ENCODE measurements around the gene ALDH1L1. TPM values are rescaled to one million over a fixed set of nuclear protein-coding genes. Genes with fewer than 3 reads are reported as not detected.

ALDH1L1 gene
- total and polyA plus RNA-seq, 2 experiments from 2014 or later, result 1.0 to 1.3 TPM

DNA sequence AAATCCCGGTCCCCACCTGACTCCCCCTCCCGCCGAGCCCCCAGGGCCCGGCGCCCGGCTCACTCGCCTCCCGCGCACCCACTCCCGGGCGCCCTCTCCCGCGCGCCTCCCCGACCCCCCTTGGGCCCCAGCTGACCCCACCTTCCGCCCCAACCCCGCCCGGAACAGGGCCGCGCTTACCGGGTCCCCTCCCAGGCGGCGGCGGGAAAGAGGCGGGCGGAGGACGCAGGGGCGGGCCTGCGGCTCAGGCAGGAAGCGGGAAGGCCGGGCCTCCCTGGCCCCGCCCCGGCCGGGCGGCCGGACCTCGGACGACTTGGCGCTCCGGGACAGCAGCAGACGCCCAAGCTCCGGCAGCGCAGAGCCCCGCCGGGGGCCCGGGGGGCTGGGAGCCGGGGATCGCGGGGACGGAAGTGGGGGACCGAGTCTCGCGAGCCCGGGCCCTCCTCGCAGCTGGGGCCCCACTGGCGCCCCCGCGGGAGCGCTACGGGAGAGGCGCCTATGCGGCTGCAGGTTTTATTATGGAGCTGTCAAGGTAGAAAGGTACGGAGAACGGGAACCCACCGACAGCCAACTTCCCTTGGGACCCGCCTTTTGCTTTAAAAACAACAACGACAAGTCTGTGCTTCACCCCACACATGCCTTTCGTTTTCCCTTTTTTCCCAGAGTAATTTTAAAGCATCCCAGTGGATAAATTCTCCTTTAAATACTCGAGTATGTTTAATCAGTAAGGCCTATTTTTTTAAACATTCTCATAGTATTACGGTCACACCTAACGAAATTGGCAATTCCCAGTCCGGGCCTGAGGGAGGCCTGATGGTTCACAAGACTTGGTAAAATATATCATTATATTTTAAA, 96.2 kb downstream of the ALDH1L1 start, which contains the start of gene SLC41A3:
SLC41A3 (minus strand) TSS at position 212 of the 855 bp plus-strand sequence. CDS start 15,905 bp downstream, outside the sequence.
- Mint-ChIP-seq H3K4me1 (peaks cover 5% of the 10 kb centered on the region), H3K27ac (no peak within 1 kb of the TSS), H3K27me3 (ENCODE audit: insufficient read depth, low read depth, poor library complexity) (no peaks in the 10 kb centered on the region), H3K36me3 (ENCODE audit: low read depth) (peaks cover 29% of the 10 kb centered on the region), H3K9me3 (peaks cover 42% of the 10 kb centered on the region), H3K4me3 (peak within 1 kb of the TSS; percentile 77)
- TF ChIP-seq POLR2AphosphoS5 (IDR thresholded peaks at IDR 0.05; ENCODE audit: low read depth) (peak; percentile 68), ZNF331 (CRISPR knock-in tag; IDR thresholded peaks at IDR 0.05; ENCODE audit: low read depth) (no peak)
- TF ChIP-seq, protein P1, sequence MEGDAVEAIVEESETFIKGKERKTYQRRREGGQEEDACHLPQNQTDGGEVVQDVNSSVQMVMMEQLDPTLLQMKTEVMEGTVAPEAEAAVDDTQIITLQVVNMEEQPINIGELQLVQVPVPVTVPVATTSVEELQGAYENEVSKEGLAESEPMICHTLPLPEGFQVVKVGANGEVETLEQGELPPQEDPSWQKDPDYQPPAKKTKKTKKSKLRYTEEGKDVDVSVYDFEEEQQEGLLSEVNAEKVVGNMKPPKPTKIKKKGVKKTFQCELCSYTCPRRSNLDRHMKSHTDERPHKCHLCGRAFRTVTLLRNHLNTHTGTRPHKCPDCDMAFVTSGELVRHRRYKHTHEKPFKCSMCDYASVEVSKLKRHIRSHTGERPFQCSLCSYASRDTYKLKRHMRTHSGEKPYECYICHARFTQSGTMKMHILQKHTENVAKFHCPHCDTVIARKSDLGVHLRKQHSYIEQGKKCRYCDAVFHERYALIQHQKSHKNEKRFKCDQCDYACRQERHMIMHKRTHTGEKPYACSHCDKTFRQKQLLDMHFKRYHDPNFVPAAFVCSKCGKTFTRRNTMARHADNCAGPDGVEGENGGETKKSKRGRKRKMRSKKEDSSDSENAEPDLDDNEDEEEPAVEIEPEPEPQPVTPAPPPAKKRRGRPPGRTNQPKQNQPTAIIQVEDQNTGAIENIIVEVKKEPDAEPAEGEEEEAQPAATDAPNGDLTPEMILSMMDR (conservative IDR thresholded peaks at IDR 0.05; ENCODE audit: low read depth in 2 of 2), result peak in 1 of 2 experiments; percentile 12; a peak in 2 of 4 replicates
- Histone ChIP-seq H3K4me1 (ENCODE audit: insufficient read depth) (0 out of 2 replicates have a peak, but pooled peaks cover 5% of the 10 kb centered on the region), H3F3A (replicated peaks; ENCODE audit: low read depth) (no peaks in the 10 kb centered on the region), H3K4me3 (peak within 1 kb of the TSS; percentile 75), H3K4me2 (peak within 1 kb of the TSS; percentile 84), H3K36me3 (ENCODE audit: insufficient read depth) (0 out of 2 replicates have a peak, but pooled peaks cover 9% of the 10 kb centered on the region), H3K79me2 (replicated peaks; ENCODE audit: insufficient read depth) (0 out of 2 replicates have a peak, but pooled peaks cover 3% of the 10 kb centered on the region), H3K27ac (ENCODE audit: low read depth) (no peak within 1 kb of the TSS), H3K9me2 (ENCODE audit: insufficient read depth) (no peaks in the 10 kb centered on the region), H4K20me1 (replicated peaks; ENCODE audit: insufficient read depth) (no peaks in the 10 kb centered on the region), H3K27me3 (ENCODE audit: insufficient read depth) (no peaks in the 10 kb centered on the region), H2AFZ (peak within 1 kb of the TSS; percentile 83; the same call in 1 of the 2 replicates)
- DNase-seq (ENCODE audit: low spot score), result peak; percentile 82
- ATAC-seq, result peak; percentile 96

DNA sequence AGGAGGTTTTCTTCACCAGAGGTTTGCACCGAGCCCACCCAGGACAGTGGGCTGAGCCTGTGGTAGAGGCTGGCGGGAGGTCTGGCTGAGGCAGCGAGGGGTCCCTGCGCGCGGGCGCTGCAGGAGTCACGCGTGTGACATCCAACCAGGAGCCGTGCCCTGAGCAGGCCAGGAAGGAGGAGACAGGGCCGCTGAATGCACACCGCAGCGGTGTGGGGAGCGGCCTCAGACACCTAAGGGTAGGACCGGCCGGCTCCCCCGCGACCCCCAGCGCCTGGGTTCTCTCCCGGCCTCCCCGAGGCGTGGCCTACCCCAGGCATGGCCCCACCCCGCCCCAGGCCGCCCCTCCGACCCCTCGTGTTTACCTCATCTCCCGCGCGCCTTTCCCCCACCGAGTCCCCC, 96.9 kb downstream of the ALDH1L1 start:
- peak; percentile 65 for DNase-seq (ENCODE audit: low spot score)
- Mint-ChIP-seq H3K9me3 (peaks cover 39% of the 10 kb centered on the region), H3K27me3 (ENCODE audit: insufficient read depth, low read depth, poor library complexity) (no peaks in the 10 kb centered on the region), H3K36me3 (ENCODE audit: low read depth) (peaks cover 30% of the 10 kb centered on the region), H3K4me3 (peak overlapping the region; percentile 77), H3K27ac (no peak overlapping the region), H3K4me1 (peaks cover 5% of the 10 kb centered on the region)
- peak overlapping the region; percentile 75 for H3K4me3 ChIP-seq
- peak overlapping the region; percentile 83; the same call in 1 of the 2 replicates for H2AFZ ChIP-seq
- H3K9me2 ChIP-seq (ENCODE audit: insufficient read depth), result no peaks in the 10 kb centered on the region
- H3K36me3 ChIP-seq (ENCODE audit: insufficient read depth), result 0 out of 2 replicates have a peak, but pooled peaks cover 6% of the 10 kb centered on the region
- H3K79me2 ChIP-seq (replicated peaks; ENCODE audit: insufficient read depth), result 0 out of 2 replicates have a peak, but pooled peaks cover 3% of the 10 kb centered on the region
- H3K4me2 ChIP-seq, result peak overlapping the region; percentile 84
- no peaks in the 10 kb centered on the region for H4K20me1 ChIP-seq (replicated peaks; ENCODE audit: insufficient read depth)
- H3F3A ChIP-seq (replicated peaks; ENCODE audit: low read depth), result no peaks in the 10 kb centered on the region
- no peak overlapping the region for H3K27ac ChIP-seq (ENCODE audit: low read depth)
- peak; percentile 84 for ATAC-seq
- 0 out of 2 replicates have a peak, but pooled peaks cover 5% of the 10 kb centered on the region for H3K4me1 ChIP-seq (ENCODE audit: insufficient read depth)
- H3K27me3 ChIP-seq (ENCODE audit: insufficient read depth), result no peaks in the 10 kb centered on the region
- no peak for TF ChIP-seq NANOG (IDR thresholded peaks at IDR 0.05; ENCODE audit: borderline replicate concordance)
- TF ChIP-seq, protein P2, sequence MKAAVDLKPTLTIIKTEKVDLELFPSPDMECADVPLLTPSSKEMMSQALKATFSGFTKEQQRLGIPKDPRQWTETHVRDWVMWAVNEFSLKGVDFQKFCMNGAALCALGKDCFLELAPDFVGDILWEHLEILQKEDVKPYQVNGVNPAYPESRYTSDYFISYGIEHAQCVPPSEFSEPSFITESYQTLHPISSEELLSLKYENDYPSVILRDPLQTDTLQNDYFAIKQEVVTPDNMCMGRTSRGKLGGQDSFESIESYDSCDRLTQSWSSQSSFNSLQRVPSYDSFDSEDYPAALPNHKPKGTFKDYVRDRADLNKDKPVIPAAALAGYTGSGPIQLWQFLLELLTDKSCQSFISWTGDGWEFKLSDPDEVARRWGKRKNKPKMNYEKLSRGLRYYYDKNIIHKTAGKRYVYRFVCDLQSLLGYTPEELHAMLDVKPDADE (IDR thresholded peaks at IDR 0.05), result no peak
- no peak for TF ChIP-seq ZNF114 (CRISPR knock-in tag; IDR thresholded peaks at IDR 0.05)
- TF ChIP-seq STAT1 (IDR thresholded peaks at IDR 0.05; ENCODE audit: unreplicated experiment), result no peak
- TF ChIP-seq JUNB (IDR thresholded peaks at IDR 0.05; ENCODE audit: unreplicated experiment), result no peak
- TF ChIP-seq, protein P1 (conservative IDR thresholded peaks at IDR 0.05; ENCODE audit: low read depth in 2 of 2), result no peak
- TF ChIP-seq EZH2phosphoT487 (IDR thresholded peaks at IDR 0.05; ENCODE audit: unreplicated experiment), result no peak
- no peak for TF ChIP-seq CREB1 (CRISPR knock-in tag; IDR thresholded peaks at IDR 0.05; ENCODE audit: low read depth)
- no peak for TF ChIP-seq EZH2 (IDR thresholded peaks at IDR 0.05; ENCODE audit: low read depth, unreplicated experiment)
- TF ChIP-seq, protein P3, sequence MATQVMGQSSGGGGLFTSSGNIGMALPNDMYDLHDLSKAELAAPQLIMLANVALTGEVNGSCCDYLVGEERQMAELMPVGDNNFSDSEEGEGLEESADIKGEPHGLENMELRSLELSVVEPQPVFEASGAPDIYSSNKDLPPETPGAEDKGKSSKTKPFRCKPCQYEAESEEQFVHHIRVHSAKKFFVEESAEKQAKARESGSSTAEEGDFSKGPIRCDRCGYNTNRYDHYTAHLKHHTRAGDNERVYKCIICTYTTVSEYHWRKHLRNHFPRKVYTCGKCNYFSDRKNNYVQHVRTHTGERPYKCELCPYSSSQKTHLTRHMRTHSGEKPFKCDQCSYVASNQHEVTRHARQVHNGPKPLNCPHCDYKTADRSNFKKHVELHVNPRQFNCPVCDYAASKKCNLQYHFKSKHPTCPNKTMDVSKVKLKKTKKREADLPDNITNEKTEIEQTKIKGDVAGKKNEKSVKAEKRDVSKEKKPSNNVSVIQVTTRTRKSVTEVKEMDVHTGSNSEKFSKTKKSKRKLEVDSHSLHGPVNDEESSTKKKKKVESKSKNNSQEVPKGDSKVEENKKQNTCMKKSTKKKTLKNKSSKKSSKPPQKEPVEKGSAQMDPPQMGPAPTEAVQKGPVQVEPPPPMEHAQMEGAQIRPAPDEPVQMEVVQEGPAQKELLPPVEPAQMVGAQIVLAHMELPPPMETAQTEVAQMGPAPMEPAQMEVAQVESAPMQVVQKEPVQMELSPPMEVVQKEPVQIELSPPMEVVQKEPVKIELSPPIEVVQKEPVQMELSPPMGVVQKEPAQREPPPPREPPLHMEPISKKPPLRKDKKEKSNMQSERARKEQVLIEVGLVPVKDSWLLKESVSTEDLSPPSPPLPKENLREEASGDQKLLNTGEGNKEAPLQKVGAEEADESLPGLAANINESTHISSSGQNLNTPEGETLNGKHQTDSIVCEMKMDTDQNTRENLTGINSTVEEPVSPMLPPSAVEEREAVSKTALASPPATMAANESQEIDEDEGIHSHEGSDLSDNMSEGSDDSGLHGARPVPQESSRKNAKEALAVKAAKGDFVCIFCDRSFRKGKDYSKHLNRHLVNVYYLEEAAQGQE (IDR thresholded peaks at IDR 0.05; ENCODE audit: unreplicated experiment), result no peak
- TF ChIP-seq POLR2AphosphoS5 (IDR thresholded peaks at IDR 0.05; ENCODE audit: low read depth), result no peak
